ENCODE measurements around the gene HOXA10.

HOXA10 gene

DNA sequence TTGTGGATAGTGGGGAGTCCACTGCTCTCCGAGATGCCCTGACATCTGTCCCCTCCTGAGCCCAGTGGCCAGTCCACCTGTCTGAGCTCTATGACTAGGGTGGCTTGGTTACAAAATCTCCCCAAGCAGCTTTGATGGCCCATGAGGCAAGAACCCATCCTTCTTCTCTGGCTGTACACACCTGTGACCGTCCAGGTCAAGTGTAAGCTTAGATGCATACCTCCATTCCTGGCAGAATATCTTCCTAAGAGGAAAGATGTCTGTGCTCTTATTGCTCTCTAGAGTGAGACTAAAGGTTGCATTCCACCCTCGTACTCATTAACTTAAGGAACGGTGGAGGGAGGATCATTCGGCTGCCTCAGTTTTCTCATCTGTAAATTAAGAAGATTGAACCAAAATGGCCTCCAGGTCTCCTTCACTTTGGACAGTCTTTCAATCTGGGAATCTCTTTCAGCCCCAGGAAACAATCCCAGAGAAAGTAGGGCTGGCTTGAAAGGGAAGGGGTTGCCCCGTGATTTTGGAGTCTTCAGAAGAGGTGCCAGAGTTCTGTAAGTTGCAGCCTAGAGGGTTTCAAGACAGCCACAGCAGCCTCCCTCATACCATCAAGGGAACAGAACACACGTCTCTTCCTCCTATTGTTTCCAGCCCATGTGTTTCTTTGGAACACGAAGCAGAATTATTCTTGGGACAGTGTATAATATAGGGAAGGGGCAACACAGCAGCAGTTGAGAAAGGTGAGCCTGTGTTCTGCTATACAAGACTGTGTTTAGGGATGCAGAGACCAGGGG is 49.0 kb downstream of the HOXA10 start:
- Mint-ChIP-seq H3K36me3 (no peaks in the 10 kb centered on the region), H3K9me3 (ENCODE audit: low read depth) (no peaks in the 10 kb centered on the region), H3K27ac (no peak overlapping the region), H3K27me3 (peaks cover 15% of the 10 kb centered on the region), H3K4me3 (no peak overlapping the region), H3K4me1 (ENCODE audit: low read depth) (no peaks in the 10 kb centered on the region)

DNA sequence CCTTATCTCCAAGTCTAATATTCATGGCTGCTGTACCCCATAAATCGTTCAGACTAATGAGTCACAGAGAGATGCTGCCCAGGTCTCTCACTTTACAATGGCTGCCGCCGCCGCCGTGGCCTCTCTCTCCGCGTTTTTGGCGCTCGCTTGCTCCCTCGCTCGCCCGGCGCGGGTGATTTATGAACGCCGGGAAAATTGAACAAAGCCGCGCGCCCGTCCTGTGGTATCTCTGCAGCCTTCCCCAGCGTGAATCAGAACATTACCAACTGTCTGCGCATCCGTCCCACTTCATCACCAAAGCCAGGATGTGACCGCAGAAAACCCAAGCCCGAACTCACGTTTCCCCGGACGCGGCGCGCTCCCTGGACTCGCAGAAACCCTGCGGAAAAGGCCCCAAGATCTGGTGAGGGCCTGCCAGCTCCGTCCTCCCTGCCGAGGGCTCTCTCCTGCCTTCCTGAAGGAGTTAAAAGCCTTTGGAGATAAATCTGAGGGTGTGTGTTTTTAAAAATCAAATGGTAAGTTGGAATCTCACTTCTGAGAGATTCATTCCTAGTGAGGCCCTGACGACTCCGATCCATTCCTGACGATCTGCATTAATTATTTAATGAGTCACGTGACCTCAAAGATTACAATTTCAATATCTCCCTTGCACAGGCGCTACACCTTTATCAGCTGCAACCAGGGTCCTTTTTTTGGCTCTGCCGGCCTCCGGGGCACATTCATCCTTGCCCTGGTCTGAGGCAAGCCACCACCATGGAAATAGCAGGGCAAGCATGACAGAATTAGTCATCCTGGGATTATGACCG is 49.8 kb downstream of the HOXA10 start:
- no peaks in the 10 kb centered on the region for H3K9me3 Mint-ChIP-seq (ENCODE audit: low read depth)
- no peaks in the 10 kb centered on the region for H3K4me1 Mint-ChIP-seq (ENCODE audit: low read depth)
- H3K36me3 Mint-ChIP-seq: no peaks in the 10 kb centered on the region
- no peak overlapping the region for H3K27ac Mint-ChIP-seq
- H3K27me3 Mint-ChIP-seq: peaks cover 15% of the 10 kb centered on the region
- H3K4me3 Mint-ChIP-seq: no peak overlapping the region

DNA sequence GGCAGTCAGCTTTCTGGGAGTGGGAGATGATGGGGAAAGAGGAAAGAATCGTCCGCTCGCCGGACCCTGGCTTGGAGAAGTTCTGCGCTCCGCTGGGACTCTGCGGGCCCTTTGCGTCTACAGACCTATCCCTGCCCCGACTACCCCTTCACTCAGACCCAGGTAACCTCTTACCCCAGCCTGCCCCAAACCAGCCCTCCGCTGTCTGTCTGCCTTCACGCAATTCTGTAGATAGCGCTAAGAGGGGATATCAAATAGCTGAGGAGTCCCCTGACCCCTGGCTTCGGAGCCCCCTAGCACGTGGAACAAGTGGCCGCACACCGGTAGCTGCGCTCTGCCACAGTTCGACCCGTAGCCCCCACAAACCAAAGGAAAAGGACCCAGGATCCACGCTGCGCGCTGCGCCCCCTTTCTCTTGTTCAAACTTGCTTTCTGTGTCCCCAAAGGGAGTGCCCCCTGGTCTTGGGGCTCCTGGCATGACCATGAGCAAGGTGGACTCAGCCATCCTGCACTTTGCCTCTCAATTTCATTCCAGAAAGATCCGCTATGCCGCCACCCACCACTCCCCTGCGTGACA is 50.6 kb downstream of the HOXA10 start:
- no peaks in the 10 kb centered on the region for H3K9me3 Mint-ChIP-seq (ENCODE audit: low read depth)
- no peak overlapping the region for H3K4me3 Mint-ChIP-seq
- H3K27me3 Mint-ChIP-seq: peaks cover 12% of the 10 kb centered on the region
- H3K4me1 Mint-ChIP-seq (ENCODE audit: low read depth): no peaks in the 10 kb centered on the region
- H3K27ac Mint-ChIP-seq: no peak overlapping the region
- no peaks in the 10 kb centered on the region for H3K36me3 Mint-ChIP-seq

DNA sequence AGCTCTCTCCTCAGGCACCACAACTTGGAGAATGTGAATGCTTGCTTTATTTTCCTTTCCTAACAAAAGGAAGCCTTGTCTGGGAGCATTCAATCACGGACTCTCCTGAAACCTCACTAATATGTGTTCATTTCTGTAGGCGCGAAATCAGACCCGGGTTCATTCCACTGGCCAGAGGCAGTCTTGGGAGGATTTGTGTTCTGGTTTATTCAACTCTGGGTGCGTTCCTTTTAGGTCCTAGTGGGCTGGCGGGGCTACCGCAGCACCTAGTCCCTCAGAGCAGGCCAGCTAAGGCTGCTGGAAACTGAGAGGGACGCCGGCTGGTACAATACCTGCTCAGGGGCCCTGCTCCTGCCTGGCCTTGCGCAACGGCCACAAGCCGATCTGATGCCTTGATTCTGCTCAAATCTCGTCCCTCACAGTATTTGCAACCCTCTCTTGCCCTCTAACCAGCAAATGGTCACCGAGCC is 51.1 kb downstream of the HOXA10 start:
- H3K4me1 Mint-ChIP-seq (ENCODE audit: low read depth): no peaks in the 10 kb centered on the region
- H3K27ac Mint-ChIP-seq: no peak overlapping the region
- no peaks in the 10 kb centered on the region for H3K9me3 Mint-ChIP-seq (ENCODE audit: low read depth)
- no peaks in the 10 kb centered on the region for H3K36me3 Mint-ChIP-seq
- peaks cover 11% of the 10 kb centered on the region for H3K27me3 Mint-ChIP-seq
- no peak overlapping the region for H3K4me3 Mint-ChIP-seq

DNA sequence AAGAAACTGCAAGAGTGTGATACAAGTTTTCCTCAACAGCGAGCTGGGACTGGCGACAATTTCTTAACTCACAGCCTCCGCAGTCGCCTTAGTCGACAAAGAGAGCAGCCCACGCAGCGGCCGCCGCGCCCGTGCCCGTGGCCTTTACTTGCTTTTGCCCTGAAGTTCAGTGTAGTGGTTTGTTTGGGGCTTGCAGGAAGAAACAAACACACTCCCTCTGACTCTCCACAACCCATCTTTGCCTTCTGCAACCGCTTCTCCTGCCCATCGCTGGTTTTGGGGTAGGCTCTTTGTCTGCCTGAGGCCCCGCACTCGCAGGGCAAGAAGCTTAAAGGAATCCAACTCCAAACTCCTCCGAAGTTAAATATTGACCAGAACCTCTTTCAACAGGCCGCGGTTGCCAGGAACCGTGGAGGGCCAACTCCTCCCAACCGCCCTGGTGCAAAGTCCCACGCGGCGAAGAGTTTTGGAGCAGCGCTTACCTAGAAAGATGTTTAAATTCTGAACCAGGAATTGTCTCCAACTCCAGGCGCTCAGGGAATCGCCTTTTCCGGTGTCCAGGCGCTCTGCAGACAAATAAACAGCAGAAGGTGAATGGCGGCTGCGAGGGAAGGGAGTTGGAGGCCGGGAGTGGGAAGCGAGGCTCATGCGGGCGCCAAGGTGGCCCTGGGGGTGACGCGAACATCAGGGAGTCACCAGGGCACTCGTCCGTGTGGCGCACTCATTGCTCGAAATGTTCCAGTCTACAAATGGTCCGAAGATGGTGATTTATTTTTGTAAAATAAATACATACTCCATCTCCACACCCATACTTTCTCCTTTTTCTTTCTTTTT is 51.8 kb downstream of the HOXA10 start:
- H3K4me1 Mint-ChIP-seq (ENCODE audit: low read depth): no peaks in the 10 kb centered on the region
- H3K27ac Mint-ChIP-seq: no peak overlapping the region

DNA sequence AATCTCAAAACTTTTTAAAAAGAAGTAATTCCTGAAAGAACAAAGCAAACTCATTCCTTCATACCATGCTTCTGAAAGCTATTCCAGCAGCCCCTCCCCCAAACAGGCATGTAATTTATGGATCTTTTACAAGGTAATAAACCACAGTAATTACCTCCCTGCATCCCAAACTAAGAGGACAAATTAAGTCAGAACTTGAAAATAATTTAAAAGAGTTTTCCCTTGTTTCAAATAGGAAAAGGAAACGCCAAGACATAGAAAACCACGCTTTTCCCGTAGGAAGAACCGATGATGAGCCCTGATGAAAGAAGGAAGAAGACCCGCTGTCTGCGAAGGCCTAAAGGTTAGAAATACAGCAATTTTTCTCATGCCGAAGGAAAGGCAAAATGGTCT is 52.4 kb downstream of the HOXA10 start:
- Mint-ChIP-seq H3K27ac (no peak overlapping the region), H3K4me3 (no peak overlapping the region), H3K36me3 (no peaks in the 10 kb centered on the region), H3K9me3 (ENCODE audit: low read depth) (no peaks in the 10 kb centered on the region), H3K4me1 (ENCODE audit: low read depth) (no peaks in the 10 kb centered on the region), H3K27me3 (peaks cover 6% of the 10 kb centered on the region)

More for the DNA sequence above, 51.8 kb downstream of the HOXA10 start:
- H3K4me3 Mint-ChIP-seq: no peak overlapping the region
- H3K9me3 Mint-ChIP-seq (ENCODE audit: low read depth): no peaks in the 10 kb centered on the region
- H3K36me3 Mint-ChIP-seq: no peaks in the 10 kb centered on the region
- peaks cover 9% of the 10 kb centered on the region for H3K27me3 Mint-ChIP-seq
